ENCODE measurements around the gene PUS1. TPM values are rescaled to one million over a fixed set of nuclear protein-coding genes. Genes with fewer than 3 reads are reported as not detected.

Gene PUS1
- total and polyA plus RNA-seq, 2 of the 4 experiments (the other 2 are of a cell fraction): 14.0 to 36.7 TPM

GRCh38 chr12:131913666-131914065, 15.4 kb upstream of the PUS1 start:
- Histone ChIP-seq H3K23ac (ENCODE audit: low read depth, low read length) (no peak overlapping the region), H4K8ac (ENCODE audit: low read depth in 2 of 2, low read length in 2 of 2) (no peak overlapping the region), H4K91ac (ENCODE audit: insufficient read depth, low read depth, low read length) (no peak overlapping the region), H3K4me2 (ENCODE audit: low read depth, low read length) (no peak overlapping the region), H3K4me3 (ENCODE audit: insufficient read depth, low read depth, low read length) (no peak overlapping the region), H2BK15ac (ENCODE audit: low read depth, low read length) (no peak overlapping the region), H3K18ac (ENCODE audit: low read depth, low read length) (no peak overlapping the region), H3K9ac (ENCODE audit: low read depth, low read length) (no peak overlapping the region), H3K56ac (ENCODE audit: extremely low read depth, insufficient read depth, low read length) (no peak overlapping the region), H4K5ac (ENCODE audit: low read depth, low read length) (no peak overlapping the region), H3K79me1 (ENCODE audit: low read depth in 1 of 2, low read length in 2 of 2) (0 out of 4 replicates have a peak, but pooled peaks cover 0 to 10% of the 10 kb centered on the region in 2 experiments), H3K9me3 (ENCODE audit: control insufficient read depth, insufficient read depth, low read length) (no peaks in the 10 kb centered on the region), H3K27ac (ENCODE audit: insufficient read depth, low read length) (no peak overlapping the region), H3K27me3 (ENCODE audit: control insufficient read depth, insufficient read depth, low read length) (no peaks in the 10 kb centered on the region), H3K36me3 (ENCODE audit: control insufficient read depth, insufficient read depth, low read length) (peaks cover 72% of the 10 kb centered on the region), H4K20me1 (ENCODE audit: insufficient read depth, low read length) (peaks cover 14% of the 10 kb centered on the region; the same call in 1 of the 2 replicates), H2BK120ac (ENCODE audit: low read depth, low read length) (no peak overlapping the region), H3K4ac (ENCODE audit: low read depth, low read length) (no peak overlapping the region), H3K4me1 (ENCODE audit: control insufficient read depth, insufficient read depth, low read length) (peaks cover 9% of the 10 kb centered on the region), H2AK5ac (ENCODE audit: low read depth, low read length) (no peak overlapping the region), H2BK5ac (ENCODE audit: low read depth, low read length, poor library complexity, severe bottlenecking) (no peak overlapping the region), H2AFZ (replicated peaks; ENCODE audit: low read length, poor library complexity) (no peak overlapping the region), H2AK9ac (replicated peaks; ENCODE audit: low read depth, low read length, poor library complexity) (no peak overlapping the region), H2BK20ac (ENCODE audit: low read depth, low read length) (no peak overlapping the region), H3K14ac (replicated peaks; ENCODE audit: low read depth, low read length) (no peak overlapping the region), H3K9me1 (ENCODE audit: insufficient read depth, low read length) (no peaks in the 10 kb centered on the region)
- dilution Hi-C loops (cut with HindIII; ENCODE audit: low sequenced_read_pairs, unreplicated experiment) (no loop called here), intact Hi-C loops (cut with micrococcal nuclease) (no loop called here), in situ Hi-C loops (cut with MboI; ENCODE audit: low sequenced_read_pairs) (no loop called here)
- TF ChIP-seq BHLHE40 (IDR thresholded peaks at IDR 0.05; ENCODE audit: low read depth, low read length): no peak
- no peak for TF ChIP-seq SMC3 (IDR thresholded peaks at IDR 0.05; ENCODE audit: low read depth, low read length)
- TF ChIP-seq NFE2L2 (IDR thresholded peaks at IDR 0.05; ENCODE audit: low read depth, low read length): no peak
- no peak for TF ChIP-seq MAFK (IDR thresholded peaks at IDR 0.05; ENCODE audit: low read depth, low read length)
- TF ChIP-seq MXI1 (IDR thresholded peaks at IDR 0.05; ENCODE audit: borderline replicate concordance, low read depth, low read length): no peak
- TF ChIP-seq CEBPB (IDR thresholded peaks at IDR 0.05; ENCODE audit: low read depth, low read length): no peak
- no peak for TF ChIP-seq RFX5 (IDR thresholded peaks at IDR 0.05; ENCODE audit: low read depth, low read length)
- no peak for TF ChIP-seq CHD1 (IDR thresholded peaks at IDR 0.05; ENCODE audit: low read depth, low read length)
- TF ChIP-seq RCOR1 (IDR thresholded peaks at IDR 0.05; ENCODE audit: insufficient replicate concordance, low read length): no peak
- TF ChIP-seq CTCF (conservative IDR thresholded peaks at IDR 0.05; ENCODE audit: low read depth, low read length): no peak
- TF ChIP-seq FOS (IDR thresholded peaks at IDR 0.05; ENCODE audit: low read depth, low read length): no peak
- TF ChIP-seq MAZ (IDR thresholded peaks at IDR 0.05; ENCODE audit: borderline replicate concordance, low read depth, low read length): no peak
- TF ChIP-seq USF2 (IDR thresholded peaks at IDR 0.05; ENCODE audit: low read depth, low read length): no peak
- no peak for TF ChIP-seq POLR2A (IDR thresholded peaks at IDR 0.05; ENCODE audit: low read depth, low read length)
- TF ChIP-seq ELK1 (IDR thresholded peaks at IDR 0.05; ENCODE audit: borderline replicate concordance, low read depth, low read length): no peak
- no peak for TF ChIP-seq RAD21 (IDR thresholded peaks at IDR 0.05; ENCODE audit: low read length)
- no TSS peak for BruUV-seq (replicated peaks)
- no CpG with 5 or more reads among the region's 8 CpGs for WGBS, 2 experiments (ENCODE audit: extremely low coverage in 2 of 2, insufficient read length in 1 of 2)
- ChIA-PET POLR2A (ENCODE audit: unreplicated experiment) (no interaction called here), CTCF (no interaction called here)
- DNase-seq (no peak), ATAC-seq (ENCODE audit: low read depth) (no peak)

Data from IMR-90 (cell line).